Pons (tissue), 1 donor: ENCODE data around the gene GARIN1A.
"Not testable (repeated sequence)": the region's sequence is repeated elsewhere in the genome, so short reads cannot be mapped to it uniquely, and the experiment has no call there.

Source experiments
- DNase-seq: peaks from one replicate; pipeline ENCODE4 v3.0.0-alpha.2; 2016; ENCODE audit warnings: low spot score

GARIN1A gene

DNA sequence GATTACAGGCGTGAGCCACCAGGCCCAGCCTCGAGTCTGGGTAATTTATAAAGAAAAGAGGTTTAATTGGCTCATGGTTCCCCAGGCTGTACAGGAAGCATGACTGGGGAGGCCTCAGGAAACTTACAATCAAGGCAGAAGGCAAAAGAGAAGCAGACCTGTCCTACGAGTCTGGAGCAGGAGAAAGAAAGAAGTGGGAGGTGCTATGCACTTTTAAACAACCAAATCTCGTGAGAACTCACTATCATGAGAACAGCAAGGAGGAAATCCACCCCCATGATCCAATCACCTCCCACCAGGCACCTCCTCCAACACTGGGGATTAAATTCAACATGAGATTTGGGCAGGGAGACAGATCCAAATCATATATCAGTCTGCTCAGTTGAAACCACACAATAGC is 11.6 kb downstream of the GARIN1A start:
- not testable (repeated sequence) for DNase-seq

DNA sequence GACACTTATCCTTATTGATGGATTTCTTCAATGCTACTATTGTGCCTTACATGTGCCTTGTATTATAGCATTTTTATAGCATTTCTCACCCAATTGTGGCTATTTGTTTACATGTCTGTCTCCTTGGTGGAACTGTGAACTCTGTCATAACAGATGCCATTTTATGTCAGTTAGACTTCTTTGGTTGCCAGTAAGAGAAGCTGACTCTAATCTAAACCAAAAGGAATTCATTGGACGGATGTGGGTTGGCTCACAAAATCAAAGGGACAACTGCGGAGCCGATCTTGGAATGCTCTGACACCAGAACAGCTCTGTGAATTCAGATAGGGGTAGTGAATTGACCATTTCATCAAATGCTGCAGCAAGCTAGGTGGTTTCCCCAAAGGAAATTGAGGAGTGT is 15.0 kb downstream of the GARIN1A start:
- DNase-seq = no peak

DNA sequence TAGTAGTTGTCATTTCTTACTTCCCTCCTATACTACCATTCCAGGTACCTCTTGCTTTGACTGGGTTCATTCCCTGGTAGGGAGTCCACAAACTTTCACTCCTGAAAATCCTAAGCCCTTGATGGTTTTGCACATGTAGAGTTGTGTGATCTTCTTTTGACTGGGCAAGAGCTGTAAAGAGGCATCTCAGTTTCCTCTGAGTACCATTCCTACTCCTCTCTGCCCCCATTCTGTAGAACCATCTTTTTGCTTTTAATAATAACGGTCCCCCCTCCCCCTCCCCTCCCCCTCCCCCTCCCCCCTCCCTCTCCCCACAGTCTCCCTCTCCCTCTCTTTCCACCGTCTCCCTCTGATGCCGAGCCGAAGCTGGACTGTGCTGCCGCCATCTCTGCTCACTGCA is 16.4 kb downstream of the GARIN1A start:
- DNase-seq = no peak

DNA sequence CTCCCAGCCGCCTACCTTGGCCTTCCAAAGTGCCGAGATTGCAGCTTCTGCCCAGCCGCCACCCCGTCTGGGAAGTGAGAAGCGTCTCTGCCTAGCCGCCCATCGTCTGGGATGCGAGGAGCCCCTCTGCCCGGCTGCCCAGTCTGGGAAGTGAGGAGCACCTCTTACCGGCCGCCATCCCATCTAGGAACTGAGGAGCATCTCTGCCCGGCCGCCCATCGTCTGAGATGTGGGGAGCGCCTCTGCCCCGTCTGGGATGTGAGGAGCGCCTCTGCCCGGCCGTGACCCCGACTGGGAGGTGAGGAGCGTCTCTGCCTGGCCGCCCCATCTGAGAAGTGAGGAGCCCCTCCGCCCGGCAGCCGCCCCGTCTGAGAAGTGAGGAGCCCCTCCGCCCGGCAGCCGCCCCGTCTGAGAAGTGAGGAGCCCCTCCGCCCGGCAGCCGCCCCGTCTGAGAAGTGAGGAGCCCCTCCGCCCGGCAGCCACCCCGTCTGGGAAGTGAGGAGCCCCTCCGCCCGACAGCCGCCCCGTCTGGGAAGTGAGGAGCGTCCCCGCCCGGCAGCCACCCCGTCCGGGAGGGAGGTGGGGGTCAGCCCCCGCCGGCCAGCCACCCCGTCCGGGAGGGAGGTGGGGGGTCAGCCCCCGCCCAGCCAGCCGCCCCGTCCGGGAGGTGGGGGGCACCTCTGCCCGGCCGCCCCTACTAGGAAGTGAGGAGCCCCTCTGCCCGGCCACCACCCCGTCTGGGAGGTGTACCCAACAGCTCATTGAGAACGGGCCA is 17.3 kb downstream of the GARIN1A start:
- DNase-seq = not testable (repeated sequence)

- no peak for DNase-seq
Observed at GRCh38 chr7:128691227-128691626, 19.1 kb downstream of the GARIN1A start.

DNA sequence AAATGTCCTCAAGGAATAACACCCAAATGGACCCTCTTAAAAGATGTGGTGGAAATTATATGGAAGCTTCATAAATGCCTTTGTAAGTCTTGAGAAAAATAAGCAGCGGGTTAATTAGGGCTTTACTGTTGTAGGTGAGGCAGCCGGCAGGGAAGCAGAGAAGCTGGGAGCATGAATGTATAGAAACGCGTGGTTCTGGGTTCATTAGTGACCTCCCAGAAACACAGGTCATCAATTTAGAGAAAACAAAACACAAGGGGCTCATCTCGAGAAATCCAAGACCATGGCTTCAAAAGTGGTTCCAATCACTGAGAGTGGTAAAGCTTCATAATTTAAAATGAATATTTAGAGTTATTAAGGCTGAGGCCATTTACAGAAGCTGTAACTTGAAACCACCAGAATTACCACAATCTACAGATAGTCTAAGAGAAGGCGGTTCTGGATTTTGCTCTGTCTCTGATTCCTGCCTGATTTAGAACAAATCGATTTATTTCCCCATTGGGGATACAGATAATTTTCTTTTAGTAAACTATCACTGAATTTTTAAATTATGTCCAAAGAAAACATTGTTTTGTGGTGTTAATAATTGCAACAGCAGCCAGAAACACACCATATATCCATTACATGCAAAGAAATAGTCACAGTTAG is 20.7 kb downstream of the GARIN1A start:
- DNase-seq = no peak

DNA sequence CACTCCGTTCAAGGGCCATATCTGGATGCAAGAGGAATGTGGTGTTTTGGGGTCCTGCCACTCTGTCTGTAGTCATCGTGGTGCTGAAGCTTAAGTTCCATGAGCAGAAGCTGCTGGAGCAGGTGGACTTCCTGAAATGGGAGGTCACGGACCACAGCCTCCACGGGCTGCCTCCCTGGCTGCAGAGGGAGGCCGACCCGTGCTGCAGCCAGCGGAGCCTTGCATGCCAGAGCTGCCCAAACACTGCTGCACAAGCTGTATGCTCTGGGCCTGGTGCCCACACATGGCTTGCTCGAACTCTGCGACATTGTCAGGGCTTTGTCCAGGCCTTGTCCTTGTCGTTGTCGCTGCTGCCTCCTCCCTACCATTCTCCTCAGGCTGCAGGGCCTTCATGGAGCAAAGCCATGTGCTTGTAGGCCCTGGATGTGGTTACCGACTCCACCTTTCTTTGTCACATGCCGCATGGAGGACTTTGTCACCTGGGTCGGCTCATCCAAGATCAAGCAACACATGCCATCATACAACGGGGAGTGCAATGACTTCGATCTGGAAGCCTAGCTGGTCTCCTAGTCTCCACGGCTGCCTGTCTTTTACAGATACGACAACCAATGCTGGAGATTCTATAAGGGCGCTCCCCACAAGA is 21.4 kb downstream of the GARIN1A start:
- DNase-seq = no peak

DNA sequence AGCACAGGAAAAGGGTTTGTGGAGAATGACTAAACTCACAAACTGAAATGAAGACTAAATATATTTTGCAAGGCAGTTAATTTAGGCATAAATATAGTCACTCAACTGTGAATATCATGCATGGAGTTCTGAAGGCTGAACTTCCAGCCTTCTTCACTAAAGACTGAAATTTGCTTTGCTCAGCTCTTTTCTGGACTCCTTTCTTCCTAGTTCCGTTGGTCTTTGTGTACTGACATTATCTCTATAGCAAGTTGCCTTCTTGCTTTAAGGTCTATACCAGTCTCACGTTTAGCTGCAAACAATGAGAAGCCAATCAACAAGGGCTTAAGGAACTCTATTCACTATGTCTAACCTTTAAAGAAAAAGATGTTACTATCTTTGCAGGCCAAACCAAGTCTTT is 22.6 kb downstream of the GARIN1A start:
- DNase-seq = no peak

DNA sequence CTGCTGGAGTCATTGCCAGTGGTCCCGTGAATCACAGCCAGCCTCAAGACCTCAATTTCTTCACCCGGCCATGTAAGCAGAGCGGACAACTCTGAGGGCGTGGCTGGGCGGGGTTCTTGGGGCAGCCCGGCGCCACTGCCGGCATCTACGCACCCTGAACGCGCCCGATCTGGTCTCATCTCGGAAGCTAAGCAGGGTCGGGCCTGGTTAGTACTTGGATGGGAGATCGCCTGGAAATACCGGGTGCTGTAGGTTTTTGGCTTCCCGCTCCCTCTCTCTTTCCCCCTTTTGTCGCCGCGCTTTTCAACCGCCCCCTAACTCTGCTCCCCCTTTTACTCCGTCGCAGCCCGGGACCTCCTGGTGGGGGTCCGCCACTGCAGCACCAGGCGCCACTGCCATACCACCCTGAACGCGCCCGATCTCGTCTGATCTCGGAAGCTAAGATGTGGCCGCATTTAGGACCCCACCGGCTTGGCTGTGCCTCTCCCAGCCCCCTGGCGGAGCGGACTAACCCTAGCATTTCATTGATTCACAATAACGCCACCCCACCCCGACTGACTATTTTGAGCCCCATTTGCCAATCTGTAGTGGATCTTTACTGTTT is 25.3 kb downstream of the GARIN1A start:
- DNase-seq = no peak

DNA sequence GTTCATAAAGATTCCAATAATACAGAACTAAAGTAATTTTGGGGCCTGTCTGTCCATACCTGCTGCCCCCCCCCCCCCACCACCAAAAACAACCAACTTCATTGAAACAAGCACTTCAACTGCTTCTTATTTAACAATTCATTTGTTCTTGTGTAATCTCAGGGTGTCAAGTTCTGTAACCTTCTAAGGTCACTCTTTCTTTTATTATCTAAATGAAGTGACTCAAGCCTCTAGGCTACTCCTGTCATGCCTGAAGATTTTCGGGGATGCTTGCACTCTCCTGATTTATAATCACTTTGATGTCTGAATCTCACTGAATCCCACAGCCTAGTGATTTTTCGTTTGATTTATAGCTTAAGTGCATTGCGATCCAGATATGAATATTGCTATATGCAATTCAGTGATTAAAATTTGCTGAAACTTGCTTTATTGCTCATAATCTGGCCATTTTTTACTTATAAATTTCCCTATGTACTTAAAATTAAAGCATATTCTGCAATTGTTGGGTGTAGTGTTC is 27.2 kb downstream of the GARIN1A start:
- no peak for DNase-seq

GRCh38 chr7:128699895-128700294 is 27.8 kb downstream of the GARIN1A start:
- no peak for DNase-seq

DNA sequence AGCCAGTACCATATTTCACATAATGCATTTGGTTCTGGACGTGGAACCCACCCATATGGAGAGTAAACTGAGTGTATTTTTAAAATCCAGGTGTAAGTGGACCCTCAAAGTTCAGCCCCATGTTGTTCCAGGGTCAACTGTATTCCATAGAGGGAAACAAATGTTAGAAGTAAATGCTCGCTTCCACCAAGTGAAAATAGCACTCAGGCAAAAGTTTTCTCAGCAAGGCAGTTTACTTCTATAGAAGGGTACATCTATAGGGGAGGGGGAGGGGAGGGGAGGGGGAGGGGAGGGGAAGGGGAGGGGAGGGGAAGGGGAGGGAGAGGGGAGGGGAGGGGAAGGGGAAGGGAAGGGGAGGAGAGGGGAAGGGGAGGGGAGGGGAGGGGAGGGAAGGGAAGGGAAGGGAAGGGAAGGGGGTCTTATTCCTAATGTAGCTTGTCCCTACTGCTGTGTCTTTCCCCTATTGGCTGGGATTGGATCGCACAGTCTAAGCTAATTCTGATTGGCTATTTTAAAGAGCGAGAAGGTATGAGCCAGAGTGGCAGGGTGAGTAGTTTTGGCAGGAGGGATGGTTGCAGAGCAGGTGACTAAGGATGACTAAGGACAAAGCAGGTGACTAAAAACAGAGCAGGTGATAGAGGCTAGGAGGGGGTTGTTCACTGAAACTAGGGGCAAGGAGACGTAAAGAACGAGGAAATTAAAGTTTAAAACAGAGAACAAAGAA is 29.1 kb downstream of the GARIN1A start:
- no peak for DNase-seq

GRCh38 chr7:128703609-128704241 is 31.6 kb downstream of the GARIN1A start:
- no peak for DNase-seq

DNA sequence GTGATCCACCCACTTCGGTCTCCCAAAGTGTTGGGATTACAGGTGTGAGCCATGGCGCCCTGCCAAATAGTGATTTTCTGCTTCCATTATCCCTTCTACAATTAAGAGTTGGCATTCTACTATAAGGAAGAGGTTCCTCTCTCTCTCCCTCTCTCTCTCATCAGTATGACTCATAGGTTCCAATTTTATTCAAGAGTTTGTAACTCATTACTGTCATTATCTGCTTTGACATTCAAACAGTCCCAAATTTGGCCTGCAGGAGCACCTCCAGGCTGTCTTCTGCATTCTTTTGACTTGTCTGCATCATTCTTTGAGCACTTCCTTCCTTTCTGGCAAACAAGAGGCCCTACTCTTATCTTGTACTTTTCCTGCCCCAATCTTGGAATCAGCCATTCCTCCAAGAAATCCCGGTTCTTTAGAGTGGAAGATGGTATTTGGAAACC is 33.8 kb downstream of the GARIN1A start:
- no peak for DNase-seq

- DNase-seq = no peak
Observed at GRCh38 chr7:128707752-128708151, 35.7 kb downstream of the GARIN1A start.

GRCh38 chr7:128708235-128708634 is 36.1 kb downstream of the GARIN1A start:
- DNase-seq = no peak

DNA sequence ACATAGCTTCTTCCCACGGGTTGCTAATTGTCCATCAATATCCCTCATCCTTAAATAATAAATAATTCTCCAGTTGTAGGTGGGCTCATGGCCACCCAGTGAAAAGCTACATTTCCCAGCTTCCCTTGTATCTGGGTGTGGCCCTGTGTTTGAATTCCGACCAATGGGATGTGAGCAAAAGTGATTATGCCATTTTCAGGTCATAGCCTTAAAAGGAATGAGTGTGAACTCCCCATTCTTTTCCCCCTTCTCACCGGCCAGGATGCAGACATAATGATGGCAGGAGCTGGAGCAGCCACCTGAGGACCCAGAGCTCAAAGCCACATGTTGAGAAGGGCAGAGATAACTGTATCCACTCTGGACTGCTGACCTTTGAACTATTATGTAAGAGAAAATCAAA is 36.7 kb downstream of the GARIN1A start:
- no peak for DNase-seq

DNA sequence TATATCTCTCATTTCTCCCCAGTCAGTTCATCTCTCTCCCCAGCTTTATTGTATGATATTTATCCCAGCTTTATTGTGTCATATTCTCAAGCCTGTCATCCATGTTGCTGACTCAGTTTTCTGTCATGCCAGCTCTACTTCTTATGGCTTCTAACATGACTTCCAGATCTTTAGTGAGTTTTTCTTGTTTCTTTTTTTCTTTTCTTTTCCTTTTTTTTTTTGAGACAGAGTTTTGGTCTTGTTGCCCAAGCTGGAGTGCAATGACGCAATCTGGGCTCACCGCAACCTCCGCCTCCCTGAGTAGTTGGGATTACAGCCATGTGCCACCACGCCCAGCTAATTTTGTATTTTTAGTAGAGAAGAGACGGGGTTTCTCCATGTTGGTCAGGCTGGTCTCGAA is 38.4 kb downstream of the GARIN1A start:
- no peak for DNase-seq

- DNase-seq = no peak
Observed at GRCh38 chr7:128713794-128714193, 41.7 kb downstream of the GARIN1A start.

DNA sequence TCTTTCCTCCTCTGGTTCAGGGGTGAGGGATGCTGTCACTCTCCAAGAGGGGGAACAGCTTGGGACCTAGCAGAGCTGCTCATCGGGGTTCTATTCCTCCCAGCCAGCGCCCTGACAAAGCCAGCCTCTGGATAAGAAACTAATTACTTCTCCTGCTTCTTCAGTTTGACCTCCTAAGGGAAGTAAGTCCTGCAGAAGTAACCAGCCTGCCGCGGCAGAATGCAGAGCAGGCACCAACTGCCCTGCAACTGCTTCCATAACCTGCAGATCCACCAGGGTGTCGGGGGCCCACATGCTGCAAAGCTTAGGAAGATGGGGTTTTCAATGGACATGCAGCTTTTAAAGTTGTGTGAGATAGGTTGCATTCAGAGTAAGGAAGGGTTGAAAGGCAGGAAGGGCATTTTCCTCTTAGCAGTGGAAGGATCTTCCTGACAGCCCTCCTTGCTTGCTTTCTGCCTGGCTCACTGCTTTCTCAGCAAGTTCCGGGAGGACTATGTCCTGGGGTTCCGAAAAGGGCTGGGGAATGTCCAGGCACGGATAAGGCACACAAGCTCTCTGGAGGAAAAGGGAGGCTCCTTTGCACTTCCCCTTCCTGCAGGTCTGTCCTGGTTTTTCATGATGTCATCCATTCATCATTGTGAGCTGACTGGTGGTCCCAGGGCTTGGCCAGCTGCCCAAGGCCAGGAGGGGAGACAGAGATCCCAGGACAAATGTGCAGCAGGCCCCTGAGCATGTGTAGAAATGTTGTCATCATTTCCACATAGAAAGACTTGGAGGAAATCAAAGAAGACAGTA is 42.8 kb downstream of the GARIN1A start:
- no peak for DNase-seq
